Measurements from ENCODE around the gene PPP6R2. TPM values are rescaled to one million over a fixed set of nuclear protein-coding genes. Genes with fewer than 3 reads are reported as not detected.

The PPP6R2 gene
- total and polyA plus RNA-seq, 9 of the 15 experiments (the other 6 are each of a cell fraction or from before 2014, with no cell fraction given) = 0.32 to 39.8 (median 21.4) TPM

DNA sequence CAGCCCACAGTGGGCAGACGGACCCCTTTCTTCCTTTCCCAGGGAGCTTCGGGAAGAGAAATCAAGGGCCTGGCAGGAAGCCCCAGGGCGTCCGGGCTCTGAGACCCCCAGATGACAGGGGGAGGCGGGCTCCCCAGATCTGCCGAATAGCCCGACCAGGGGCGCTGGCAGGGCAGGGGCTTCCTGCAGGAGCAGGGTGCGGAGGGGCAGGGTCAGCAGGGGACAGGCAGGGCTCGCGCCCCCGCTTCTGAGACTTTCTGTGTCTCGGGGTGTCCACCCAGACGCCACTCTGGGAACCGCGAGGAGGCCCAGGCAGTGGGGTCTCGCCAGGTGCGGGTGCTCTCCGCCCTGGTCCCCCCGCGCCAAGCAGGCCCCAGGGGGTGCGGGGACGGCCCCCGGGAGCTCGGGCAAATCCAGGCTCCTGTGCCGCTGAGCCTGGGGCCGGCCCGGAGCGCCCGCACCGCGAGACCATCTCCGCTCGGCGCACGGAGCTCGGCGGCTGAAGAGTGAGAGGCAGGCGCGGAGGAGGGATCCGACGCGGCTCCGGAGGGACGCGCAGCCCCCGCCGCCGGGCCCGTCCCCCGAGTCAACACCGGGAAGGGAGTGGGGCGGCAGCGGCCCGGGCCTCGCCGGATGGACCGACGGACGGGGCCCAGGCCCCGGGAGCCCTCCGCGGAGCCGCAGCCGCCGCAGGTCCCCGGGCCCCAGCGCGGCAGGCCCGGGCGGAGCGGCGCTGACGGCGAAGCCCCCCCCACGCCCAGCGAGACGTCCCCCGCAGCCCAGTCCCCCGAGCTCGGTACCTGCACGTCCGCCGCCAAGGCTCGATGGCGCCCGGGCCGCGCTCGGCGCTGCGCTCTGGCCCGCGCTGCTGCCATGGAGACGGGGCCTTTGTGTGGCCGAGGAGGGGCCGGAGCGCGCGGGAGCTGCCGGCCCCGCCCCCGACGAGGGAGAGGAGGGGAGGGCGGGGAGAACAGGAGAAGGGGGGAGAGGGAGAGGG, 36.1 kb upstream of the PPP6R2 start, which contains the start of gene PLXNB2:
Gene PLXNB2 (minus strand): TSS at position 894 of the 997 bp plus-strand sequence. CDS start 17,062 bp downstream, outside the sequence.
- Histone ChIP-seq H3K27me3 (ENCODE audit: control insufficient read depth in 2 of 2, insufficient read depth in 2 of 2, low read length in 2 of 2) (no peaks in the 10 kb centered on the region), H3K4me1 (replicated peaks in 1 of 2; ENCODE audit: control insufficient read depth in 2 of 2, insufficient read depth in 2 of 2, low read length in 2 of 2) (peaks cover 34 to 91% of the 10 kb centered on the region in 2 experiments), H3K27ac (ENCODE audit: extremely low read depth, low read depth, low read length) (peak within 1 kb of the TSS; percentile 74), H3K4me2 (ENCODE audit: insufficient read depth, low read length) (peak within 1 kb of the TSS; percentile 61), H3K36me3 (ENCODE audit: control insufficient read depth, insufficient read depth, low read length) (no peaks in the 10 kb centered on the region), H3K9me3 (replicated peaks; ENCODE audit: control insufficient read depth, insufficient read depth, low read depth, low read length) (no peaks in the 10 kb centered on the region), H3K4me3 (peak within 1 kb of the TSS; percentile 59), H3K9me1 (ENCODE audit: control insufficient read depth, insufficient read depth, low read length) (no peaks in the 10 kb centered on the region), H3K79me2 (ENCODE audit: control insufficient read depth, insufficient read depth, low read length) (peaks cover 50% of the 10 kb centered on the region), H3K9ac (ENCODE audit: insufficient read depth in 1 of 2, low read depth in 2 of 2, low read length in 2 of 2) (peak within 1 kb of the TSS; percentile 75 to 91), H4K20me1 (replicated peaks; ENCODE audit: control insufficient read depth, insufficient read depth, low read length) (no peaks in the 10 kb centered on the region), H2AFZ (ENCODE audit: low read depth, low read length) (0 out of 2 replicates have a peak within 1 kb of the TSS, but pooled peaks have one; percentile 16)
- 0% methylated on average over 8 of the region's 105 CpGs for WGBS (ENCODE audit: insufficient coverage, low coverage, missing lambda C conversion rate)
- in situ Hi-C loops (cut with MboI) (no loop called here), intact Hi-C loops (cut with micrococcal nuclease) (no loop called here)
- ChIA-PET POLR2A (interaction anchor here (0.6 to 2.5 kb wide), 4 partner anchors 13 to 45 kb away, joined by 3 to 11 read pairs (median 3); partner anchors contain the start of gene MAPK12), CTCF (ENCODE audit: low intra/inter-chr PET ratio) (no interaction called here)
- BruUV-seq (replicated peaks) = no TSS peak
- DNase-seq (ENCODE audit: extremely low read depth in 1 of 4, low spot score in 3 of 4) (peak; percentile 80 to 87 (median 84)), FAIRE-seq (no peak), ATAC-seq (peak; percentile 68)
- TF ChIP-seq ARID4B (CRISPR knock-in tag; IDR thresholded peaks at IDR 0.05) = peak; percentile 51; the same call in 1 of the 2 replicates
- peak; percentile 18 for TF ChIP-seq CCNT2 (IDR thresholded peaks at IDR 0.05; ENCODE audit: borderline replicate concordance, extremely low read depth, insufficient read length, low read depth, low read length)
- peak; percentile 37 for TF ChIP-seq HMGN3 (IDR thresholded peaks at IDR 0.05; ENCODE audit: borderline replicate concordance, extremely low read depth, insufficient read length, low read depth, low read length)
- no peak for TF ChIP-seq PPARD (CRISPR knock-in tag; IDR thresholded peaks at IDR 0.05)
- TF ChIP-seq HNRNPK (IDR thresholded peaks at IDR 0.05; ENCODE audit: low read depth, low read length, poor library complexity, severe bottlenecking) = peak; percentile 90
- TF ChIP-seq ARID1B (IDR thresholded peaks at IDR 0.05) = no peak
- TF ChIP-seq RB1 (IDR thresholded peaks at IDR 0.05; ENCODE audit: low read depth) = peak; percentile 43; the same call in 1 of the 2 replicates
- TF ChIP-seq CTBP1 (IDR thresholded peaks at IDR 0.05; ENCODE audit: borderline replicate concordance) = 0 out of 2 replicates have a peak, but pooled peaks have one; percentile 18
- TF ChIP-seq GATAD2B (IDR thresholded peaks at IDR 0.05; ENCODE audit: borderline replicate concordance) = peak; percentile 60; the same call in 1 of the 2 replicates
- TF ChIP-seq RBBP5 (IDR thresholded peaks at IDR 0.05; ENCODE audit: borderline replicate concordance, insufficient read depth, low read length, poor library complexity, severe bottlenecking) = peak; percentile 38
- no peak for TF ChIP-seq ZNF766 (CRISPR knock-in tag; conservative IDR thresholded peaks at IDR 0.05)
- TF ChIP-seq, protein P1, sequence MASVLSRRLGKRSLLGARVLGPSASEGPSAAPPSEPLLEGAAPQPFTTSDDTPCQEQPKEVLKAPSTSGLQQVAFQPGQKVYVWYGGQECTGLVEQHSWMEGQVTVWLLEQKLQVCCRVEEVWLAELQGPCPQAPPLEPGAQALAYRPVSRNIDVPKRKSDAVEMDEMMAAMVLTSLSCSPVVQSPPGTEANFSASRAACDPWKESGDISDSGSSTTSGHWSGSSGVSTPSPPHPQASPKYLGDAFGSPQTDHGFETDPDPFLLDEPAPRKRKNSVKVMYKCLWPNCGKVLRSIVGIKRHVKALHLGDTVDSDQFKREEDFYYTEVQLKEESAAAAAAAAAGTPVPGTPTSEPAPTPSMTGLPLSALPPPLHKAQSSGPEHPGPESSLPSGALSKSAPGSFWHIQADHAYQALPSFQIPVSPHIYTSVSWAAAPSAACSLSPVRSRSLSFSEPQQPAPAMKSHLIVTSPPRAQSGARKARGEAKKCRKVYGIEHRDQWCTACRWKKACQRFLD (CRISPR knock-in tag; IDR thresholded peaks at IDR 0.05) = no peak
- TF ChIP-seq CBX5 (IDR thresholded peaks at IDR 0.05; ENCODE audit: borderline replicate concordance, low read depth) = no peak
